HTR-8/SVneo (cell line): ENCODE data around the gene CNTN4.

ENCODE experiments used
- DNase-seq: peaks from one replicate; pipeline ENCODE4 v3.0.0; 2011; ENCODE audit warnings: low spot score, mixed read lengths; ENCODE audit not compliant: insufficient read length
- FAIRE-seq: peaks from 2 replicates; lab custom pipeline; 2011; peaks lifted over from hg19 to GRCh38; lab: Jason Lieb, UNC

CNTN4 gene

GRCh38 chr3:3059645-3060044 is 961.0 kb downstream of the CNTN4 start:
- FAIRE-seq (no peak), DNase-seq (no peak)

GRCh38 chr3:3064297-3064696 is 965.6 kb downstream of the CNTN4 start:
- no peak for FAIRE-seq
- no peak for DNase-seq

GRCh38 chr3:3065876-3066275 is 967.2 kb downstream of the CNTN4 start:
- no peak for FAIRE-seq

GRCh38 chr3:3066378-3066777 is 967.7 kb downstream of the CNTN4 start:
- no peak for FAIRE-seq
- DNase-seq = no peak

More at GRCh38 chr3:3065876-3066275, 967.2 kb downstream of the CNTN4 start:
- no peak for DNase-seq

- DNase-seq (no peak), FAIRE-seq (no peak)
Measured at GRCh38 chr3:3066910-3067309, 968.2 kb downstream of the CNTN4 start.

GRCh38 chr3:3068358-3068881 is 969.8 kb downstream of the CNTN4 start:
- no peak for DNase-seq
- FAIRE-seq = no peak

- FAIRE-seq = no peak
- DNase-seq = no peak
Measured at GRCh38 chr3:3069723-3070122, 971.1 kb downstream of the CNTN4 start.

GRCh38 chr3:3071136-3071535 is 972.5 kb downstream of the CNTN4 start:
- DNase-seq (no peak), FAIRE-seq (no peak)

GRCh38 chr3:3074551-3075257 is 976.0 kb downstream of the CNTN4 start:
- DNase-seq = no peak
- no peak for FAIRE-seq

- no peak for FAIRE-seq
- DNase-seq = no peak
Measured at GRCh38 chr3:3080309-3080708, 981.6 kb downstream of the CNTN4 start.

- DNase-seq = no peak
- no peak for FAIRE-seq
Measured at GRCh38 chr3:3081381-3082233, 982.9 kb downstream of the CNTN4 start.

- DNase-seq = no peak
- no peak for FAIRE-seq
Measured at GRCh38 chr3:3082234-3082924, 983.7 kb downstream of the CNTN4 start.

GRCh38 chr3:3084890-3085289 is 986.2 kb downstream of the CNTN4 start:
- FAIRE-seq = no peak
- no peak for DNase-seq

- DNase-seq (no peak), FAIRE-seq (no peak)
Measured at GRCh38 chr3:3085782-3086181, 987.1 kb downstream of the CNTN4 start.

- no peak for DNase-seq
- FAIRE-seq = no peak
Measured at GRCh38 chr3:3086239-3086638, 987.6 kb downstream of the CNTN4 start.

- no peak for FAIRE-seq
- no peak for DNase-seq
Measured at GRCh38 chr3:3087279-3087678, 988.6 kb downstream of the CNTN4 start.

GRCh38 chr3:3087716-3088465 is 989.2 kb downstream of the CNTN4 start:
- DNase-seq (no peak), FAIRE-seq (no peak)

GRCh38 chr3:3089017-3089416 is 990.4 kb downstream of the CNTN4 start:
- FAIRE-seq = no peak
- DNase-seq = no peak

GRCh38 chr3:3097958-3098357 is 999.3 kb downstream of the CNTN4 start:
- no peak for DNase-seq
- FAIRE-seq = no peak
